Measurements from ENCODE around the gene MPP7.
"Not testable (repeated sequence)": the region's sequence is repeated elsewhere in the genome, so short reads cannot be mapped to it uniquely, and the experiment has no call there.

The MPP7 gene

DNA sequence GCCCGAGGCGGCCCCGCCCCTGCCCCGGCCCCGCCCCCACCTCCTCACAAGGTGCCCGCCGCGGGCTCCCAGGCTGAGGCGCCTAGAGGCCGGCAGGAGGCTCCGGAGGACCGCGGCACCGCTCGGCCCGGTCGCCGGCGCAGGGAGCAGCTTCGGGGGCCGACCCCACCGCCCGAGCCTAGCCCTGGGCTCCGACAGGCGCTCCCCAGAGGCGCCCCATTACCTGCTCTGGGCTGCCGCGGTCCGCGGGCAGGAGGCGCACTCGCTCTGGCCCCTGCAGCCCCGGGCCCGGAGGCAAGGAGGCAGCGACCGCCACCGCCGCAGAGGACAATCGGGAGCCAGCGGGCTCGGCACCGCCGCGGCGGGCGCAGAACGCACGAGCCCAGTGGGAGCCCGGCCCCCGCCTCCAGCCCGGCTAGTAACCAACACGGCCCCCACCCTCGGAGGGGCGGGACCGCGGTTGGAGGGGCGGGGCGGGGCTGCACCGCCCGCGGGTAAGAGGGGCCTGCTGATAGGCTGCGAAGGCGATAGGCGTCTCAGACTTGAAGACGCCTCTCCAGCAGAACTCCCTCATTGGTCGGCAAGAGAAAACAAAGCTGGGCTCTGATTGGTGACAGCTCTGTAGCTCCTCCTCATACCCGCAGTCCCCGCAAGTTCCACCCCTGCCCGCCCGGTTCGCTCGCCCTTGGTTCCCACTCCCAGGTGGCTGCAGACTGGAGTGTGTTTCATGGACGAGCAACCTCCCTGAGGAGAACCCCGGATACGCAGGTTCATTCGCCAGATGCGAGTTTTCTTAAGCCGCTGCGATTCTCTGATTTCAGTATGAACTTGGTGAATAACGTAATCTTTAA lies at the start of gene MPP7:
MPP7 (minus strand) TSS at position 427 of the 851 bp plus-strand sequence. CDS start 64,460 bp downstream, outside the sequence.
- peak; percentile 43 for DNase-seq

DNA sequence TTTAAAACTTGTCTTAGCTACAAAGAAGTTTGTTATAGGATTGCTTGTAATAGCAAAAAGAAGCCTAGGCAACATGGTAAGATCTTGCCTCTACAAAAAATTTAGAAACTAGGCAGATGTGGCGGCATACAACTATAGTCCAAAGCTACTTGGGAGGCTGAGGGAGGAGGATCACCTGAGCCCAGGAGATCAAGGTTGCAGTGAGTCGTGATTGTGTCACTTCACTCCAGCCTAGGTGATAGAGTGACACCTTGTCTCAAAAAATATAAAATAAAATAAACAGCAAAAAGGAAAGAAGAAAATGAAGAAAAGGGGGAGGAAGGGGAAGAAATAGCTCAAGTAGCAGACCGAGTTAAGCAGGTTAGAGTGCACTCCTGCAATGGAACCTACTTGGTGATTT lies 47.0 kb upstream of the MPP7 start:
- DNase-seq = no peak

DNA sequence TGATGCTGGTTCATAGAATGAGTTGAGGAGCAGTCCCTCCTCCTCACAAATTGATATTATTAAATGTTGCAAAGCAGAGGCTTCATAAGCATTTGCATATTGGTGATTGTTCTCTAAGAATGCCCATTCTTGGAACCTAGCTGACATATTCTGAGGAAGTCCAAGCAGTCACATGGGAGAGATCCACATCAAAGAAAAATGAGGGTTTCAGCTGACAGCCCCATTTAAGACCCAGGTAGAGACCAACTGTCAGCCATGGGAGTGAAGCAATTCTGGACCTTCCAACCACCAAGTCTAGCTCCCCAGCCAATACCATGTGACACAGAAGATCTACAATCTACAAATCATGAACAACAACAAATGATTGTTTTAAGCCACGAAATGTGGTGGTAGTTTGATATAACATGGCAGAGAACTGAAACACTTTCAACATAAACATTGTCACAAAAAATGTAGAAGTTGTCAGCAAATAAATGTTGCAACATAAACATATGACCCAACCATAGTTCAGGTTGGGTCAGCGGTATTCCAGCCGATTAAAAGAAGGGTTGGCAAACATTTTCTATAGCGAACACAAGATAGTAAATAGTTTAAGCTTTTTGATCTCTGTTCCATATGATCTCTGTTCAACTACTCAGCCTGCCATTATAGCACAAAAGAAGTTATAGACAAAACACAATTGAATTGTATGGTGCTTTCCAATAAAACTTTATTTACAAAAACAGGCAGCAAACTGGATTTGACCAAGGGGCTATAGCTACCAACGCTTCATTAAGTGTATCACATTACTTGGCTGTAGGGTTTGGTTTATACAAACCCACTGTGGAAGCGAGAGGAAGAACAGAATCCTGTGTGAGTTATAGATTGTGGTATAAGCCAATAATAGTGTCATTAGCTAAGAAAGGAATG lies 41.4 kb upstream of the MPP7 start:
- DNase-seq = no peak

DNA sequence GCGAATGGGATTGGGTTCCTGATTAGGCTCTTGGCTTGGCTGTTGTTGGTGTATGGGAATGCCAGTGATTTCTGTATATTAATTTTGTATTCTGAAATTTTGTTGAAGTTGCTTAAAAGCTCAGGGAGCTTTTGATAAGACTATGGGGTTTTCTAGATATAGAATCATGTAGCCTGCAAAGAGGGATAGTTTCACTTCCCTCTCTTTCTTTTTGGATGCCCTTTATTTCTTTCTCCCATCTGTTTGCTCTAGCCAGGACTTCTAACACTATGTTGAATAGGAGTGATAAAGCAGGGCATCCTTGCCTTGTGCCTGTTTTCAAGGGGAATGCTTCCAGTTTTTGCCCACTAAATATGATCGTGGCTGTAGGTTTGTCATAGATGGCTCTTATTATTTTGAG lies 40.4 kb upstream of the MPP7 start:
- DNase-seq = no peak

DNA sequence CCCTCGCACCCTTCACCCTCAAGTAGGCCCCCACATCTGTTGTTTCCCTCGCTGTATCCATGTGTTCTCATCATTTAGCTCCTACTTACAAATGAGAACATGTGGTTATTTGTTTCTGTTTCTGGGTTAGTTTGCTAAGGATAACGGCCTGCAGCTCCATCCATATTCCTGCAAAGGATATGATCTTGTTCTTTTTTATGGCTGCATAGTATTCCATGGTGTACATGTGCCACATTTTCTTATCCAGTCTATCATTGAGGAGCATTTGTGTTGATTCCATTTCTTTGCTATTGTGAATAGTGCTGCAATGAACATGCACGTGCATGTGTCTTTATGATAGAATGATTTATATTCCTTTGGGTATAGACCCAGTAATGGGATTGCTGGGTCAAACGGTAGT lies 38.8 kb upstream of the MPP7 start:
- not testable (repeated sequence) for DNase-seq

DNA sequence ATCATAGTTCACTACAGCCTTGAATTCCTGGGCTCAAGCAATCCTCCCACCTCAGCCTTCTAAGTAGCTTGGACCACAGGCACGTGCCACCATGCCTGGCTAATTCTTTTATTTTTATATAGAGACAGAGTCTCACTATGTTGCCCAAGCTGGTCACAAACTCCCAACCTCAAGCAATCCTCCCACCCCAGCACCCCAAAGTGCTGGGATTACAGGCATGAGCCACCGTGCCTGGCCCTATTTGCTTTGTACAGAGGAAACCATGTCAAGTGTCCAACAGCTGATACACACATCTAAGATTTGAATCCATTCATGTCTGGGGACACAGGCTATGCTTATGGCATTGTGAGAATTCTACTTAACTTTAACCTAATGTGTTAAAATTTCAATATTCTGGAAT lies 29.9 kb upstream of the MPP7 start:
- no peak for DNase-seq

DNA sequence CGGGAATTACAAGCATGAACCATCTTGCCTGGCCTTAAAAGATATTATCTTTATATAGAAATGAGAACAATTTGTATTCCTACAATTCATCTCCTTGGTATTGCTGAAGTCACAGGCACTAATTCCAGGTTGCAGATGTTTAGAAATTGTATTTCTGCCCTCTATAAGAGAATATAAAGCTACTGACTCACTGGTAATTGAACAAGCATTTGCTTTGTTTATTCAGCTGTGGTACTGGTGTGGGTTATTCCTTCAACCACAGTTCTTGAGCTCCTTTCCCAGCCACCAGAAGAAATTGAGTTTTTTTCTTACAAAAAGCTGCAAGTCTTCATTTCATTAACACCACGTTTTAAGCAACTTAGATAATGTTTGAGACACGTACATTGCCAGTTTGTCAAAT lies 29.0 kb upstream of the MPP7 start:
- no peak for DNase-seq

DNA sequence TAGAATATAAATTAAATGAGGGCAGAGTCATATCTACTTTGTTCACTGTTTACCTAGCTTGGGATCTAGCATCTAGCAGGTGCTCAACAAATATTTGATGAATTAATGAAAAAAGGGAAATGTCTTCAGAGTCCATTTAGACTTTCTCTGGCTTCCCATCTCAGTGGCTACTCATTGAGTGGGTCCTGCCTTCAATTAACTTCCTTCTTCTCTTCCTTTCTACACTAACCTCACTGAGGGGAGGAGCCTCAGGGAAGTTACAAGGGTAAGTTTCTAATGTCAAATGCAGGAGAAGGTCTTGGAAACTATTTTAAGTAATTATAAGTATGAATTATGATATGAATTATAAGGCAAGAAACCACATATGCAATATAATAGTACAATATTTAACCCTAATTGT lies 28.2 kb upstream of the MPP7 start:
- no peak for DNase-seq

DNA sequence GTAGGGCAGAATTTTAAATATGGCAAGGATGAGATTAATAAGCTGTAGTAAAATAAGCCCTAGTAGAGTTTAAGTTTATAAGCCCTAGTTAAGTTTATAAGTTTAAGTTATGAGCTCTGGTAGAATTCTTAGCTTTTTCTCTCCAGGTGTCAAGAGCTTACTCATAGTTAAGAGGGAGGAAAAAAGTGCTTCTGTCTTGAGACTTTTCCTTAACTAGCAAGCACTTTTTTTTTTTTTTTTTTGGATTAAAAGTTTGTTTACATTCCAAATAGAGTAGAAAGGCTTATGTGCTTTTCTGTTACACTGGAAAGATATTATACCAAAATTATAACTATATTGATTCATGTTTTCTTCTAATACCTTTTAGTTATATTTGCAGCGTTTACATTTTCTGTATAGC lies 25.5 kb upstream of the MPP7 start:
- DNase-seq = no peak

DNA sequence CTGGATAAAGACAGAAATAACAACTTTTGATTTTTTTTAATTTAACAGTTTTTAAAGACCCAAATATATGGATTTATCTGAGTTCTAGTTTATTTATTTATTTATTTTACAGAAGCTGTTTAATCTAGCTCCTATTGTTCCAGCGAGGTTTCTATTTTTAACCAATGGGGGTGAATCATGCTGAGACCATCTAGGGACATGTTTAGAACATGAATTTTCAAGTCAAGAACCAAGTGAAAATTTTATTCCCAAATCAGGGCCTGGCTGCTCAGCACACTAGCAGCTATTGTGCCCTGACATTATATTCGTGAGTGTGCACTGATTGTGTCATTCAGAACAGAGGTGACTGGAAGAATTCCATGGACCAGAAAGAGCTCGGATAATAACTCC lies 24.6 kb upstream of the MPP7 start:
- no peak for DNase-seq

DNA sequence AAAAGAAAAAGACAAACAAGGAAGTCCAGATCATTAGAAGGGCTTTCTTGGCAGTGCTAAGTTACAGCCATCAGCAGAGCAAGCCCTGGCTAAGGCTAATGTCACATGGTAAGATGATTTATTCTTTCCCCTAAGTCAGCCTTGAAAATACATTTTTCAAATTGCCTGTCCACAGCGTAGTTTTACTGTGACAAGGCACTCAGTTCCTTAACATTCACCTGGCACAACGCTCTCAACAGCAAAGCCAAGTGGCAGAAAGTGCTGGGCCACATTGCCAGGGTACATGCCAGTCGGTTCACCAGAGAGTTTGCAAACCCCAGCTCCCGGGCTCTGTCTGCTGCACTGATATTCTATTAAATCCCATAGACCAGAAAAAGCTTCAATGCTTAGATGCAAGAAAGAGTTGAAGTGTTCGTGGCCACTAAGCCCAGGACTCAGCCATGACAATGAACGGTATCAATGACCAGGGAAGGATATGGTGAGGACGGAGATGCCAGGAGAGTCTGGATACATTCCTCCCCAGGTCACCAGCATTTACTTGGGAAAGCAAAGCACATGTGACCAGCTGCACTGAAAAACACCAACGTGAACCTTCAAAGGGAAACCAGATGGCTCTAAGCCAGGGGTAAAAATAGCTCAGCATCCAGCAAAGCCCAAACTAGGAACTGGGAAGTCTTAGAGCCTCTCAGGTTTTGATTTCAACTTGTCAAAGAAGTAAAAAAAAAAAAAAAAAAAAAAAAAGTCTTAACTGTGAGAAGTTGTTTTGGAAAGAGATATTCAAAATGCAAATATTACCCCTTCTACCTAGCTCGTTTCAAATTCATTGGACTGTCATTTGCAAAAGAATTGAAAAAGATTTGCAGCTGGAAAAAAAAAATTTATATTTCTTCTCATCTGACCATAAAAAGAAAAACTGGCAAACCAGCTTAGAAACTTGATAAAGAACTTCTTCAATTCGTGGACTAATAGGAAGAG lies 23.9 kb upstream of the MPP7 start:
- DNase-seq = no peak

DNA sequence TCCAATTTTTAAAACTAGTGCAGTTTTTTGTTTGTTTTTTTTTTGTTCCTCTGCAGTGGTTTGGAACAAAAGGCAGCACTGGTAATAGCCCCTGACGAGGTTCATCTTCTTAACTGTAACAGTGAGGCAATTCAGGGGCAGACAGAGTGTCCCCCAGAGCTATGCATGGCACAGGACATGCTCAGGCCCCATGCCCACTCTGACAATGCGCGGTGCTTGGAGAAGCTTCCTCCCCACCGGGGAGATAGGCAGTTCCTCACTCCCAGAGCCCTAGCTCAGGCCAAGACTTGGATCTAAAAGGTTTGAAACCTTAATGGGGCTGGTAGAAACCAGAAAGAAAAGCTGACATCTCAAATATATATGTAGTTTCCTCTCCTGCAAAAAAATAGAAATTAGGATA lies 17.9 kb upstream of the MPP7 start:
- DNase-seq = no peak

DNA sequence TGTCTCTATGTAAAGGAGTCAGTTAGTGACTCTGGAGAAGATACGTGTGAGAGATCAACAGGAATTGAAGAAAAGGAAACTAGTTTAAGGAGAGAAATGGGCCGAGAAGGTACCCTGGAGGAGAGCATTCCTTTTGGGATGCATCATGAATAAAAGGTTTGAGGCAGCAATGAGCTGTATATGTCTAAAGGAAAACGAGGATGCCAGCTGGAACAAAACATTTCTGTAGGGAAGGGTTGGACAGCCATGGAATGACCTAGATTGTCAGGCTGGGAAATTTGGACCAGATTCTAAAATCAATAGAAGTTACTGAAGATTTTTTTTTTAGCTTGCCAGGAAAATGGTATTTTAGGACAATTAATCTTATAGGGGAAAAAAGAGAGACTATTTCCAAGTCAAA lies 17.2 kb upstream of the MPP7 start:
- DNase-seq = no peak

DNA sequence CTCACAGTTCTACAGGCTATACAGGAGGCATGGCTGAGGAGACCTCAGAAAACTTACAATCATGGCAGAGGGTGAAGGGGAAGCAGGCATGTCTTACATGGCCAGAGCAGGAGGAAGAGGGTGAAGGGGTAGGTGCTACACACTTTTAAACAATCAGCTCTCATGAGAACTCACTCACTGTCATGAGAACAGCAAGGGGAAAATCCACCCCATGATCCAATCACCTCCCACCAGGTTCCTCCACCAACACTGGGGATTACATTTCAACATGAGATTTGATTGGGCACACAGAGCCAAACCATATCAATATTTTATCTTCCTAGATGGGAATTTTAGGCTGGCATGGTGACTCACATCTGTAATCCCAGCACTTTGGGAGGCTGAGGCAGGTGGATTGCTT lies 16.2 kb upstream of the MPP7 start:
- not testable (repeated sequence) for DNase-seq

DNA sequence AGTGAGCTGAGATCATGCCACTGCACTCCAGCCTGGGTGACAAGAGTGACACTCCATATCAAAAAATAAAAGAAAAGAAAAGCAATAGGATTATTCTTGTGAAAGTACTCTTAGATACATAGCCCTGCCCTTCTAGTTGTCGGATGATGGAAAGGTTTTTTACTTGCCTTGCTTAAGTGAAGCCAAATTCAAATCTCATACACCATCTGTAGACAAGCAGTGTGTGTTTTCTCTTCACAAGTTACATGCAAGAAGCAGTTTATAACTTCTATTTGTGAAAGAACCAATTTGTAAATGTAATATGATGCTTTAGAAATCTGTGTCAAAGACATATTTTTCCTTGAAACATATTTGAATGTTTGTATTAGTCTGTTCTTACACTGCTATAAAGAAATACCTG lies 15.8 kb upstream of the MPP7 start:
- DNase-seq = no peak

DNA sequence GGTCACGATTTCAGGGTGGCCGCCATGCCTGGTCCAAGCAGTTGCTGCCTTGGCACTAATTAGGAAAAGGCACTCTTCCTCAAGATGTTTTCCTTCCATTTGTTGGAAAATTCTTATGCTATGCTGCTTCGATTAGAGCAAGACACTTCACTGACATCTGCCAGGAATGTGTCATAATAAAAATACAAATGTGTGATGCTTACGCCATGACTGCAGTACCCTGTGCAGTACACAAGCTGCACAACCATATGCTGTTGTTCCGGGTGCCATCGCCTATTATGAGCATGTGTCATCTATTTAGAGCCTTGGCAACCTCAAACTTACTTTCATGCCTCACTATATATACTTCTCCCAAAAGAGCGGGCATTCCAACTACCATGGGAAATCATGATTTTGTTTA lies 14.9 kb upstream of the MPP7 start:
- DNase-seq = no peak

DNA sequence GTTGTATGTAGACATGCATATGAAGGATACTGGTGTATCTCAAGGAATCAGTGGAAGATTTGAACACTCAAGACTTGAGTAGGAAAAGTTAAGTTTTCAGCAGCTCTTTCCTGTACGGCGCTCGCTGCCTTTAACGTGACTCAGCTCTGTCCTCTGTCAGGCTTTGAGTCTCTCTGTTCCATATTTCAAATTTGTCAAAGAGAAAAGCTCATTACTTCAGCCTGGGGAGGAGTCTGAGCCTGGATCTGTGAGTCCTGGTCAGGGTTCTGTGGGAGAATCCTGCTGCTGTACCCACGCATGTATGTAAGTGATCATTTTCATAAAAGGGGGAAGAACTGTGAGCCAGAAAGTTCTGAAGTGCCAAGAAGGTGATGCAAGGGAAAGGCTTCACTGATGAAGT lies 13.8 kb upstream of the MPP7 start:
- DNase-seq = no peak

DNA sequence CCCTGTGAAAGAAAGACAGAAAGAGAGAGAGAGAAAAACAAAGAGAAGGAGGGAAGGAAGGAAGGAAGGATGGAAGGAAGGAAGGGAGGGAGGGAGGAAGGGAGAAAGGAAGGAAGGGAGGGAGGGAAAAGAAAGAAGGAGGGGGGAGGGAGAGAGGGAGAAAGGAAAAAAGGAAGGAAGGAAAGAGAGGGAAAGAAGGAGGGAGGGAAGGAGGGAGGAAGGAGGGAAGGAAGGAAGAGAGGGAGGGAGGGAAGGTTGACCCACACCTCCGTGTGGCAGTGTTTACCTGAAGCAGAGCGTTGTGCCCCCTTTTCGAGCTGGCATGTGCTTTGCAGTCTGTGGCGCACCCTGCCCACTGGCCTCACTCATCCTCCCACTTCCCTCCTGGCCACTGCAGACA lies 12.3 kb upstream of the MPP7 start:
- no peak for DNase-seq

DNA sequence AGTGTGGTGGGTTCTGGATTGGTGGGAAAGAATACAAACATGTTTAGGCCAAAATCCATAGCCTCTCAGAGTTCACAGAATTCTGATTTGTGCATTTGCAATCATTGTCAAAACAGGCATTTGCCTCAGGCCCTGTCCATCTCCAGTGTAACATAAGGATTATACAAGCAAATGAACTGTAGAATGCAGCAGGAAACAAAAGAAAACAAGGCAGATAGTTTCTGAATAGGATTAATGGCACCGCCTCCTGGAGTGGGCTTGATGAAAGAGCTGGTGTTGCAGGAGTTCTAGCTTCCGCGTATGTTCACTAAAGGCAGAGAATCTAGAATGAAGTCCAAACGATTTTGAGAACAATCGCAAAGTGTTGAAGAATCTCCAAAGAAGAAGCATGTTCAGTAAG lies 11.3 kb upstream of the MPP7 start:
- DNase-seq = no peak

DNA sequence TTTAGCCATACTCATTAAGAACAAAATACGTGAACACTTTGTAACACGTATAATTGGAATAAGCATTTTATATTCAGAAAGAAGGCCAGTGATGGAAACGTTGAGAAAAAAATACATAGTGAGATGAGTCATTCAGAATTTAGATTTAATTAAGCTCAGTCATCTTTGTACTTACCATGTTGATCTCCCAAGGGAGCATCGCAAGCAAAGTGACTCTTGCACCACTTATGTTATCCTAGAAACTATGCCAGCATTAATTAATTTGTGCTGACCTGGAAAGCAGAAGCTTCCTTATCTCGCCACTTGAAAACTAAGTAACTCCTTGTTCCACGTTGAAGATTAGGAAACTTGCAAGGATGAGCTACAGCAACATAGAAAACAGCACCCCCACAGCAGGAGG lies 9.7 kb upstream of the MPP7 start:
- DNase-seq = no peak

DNA sequence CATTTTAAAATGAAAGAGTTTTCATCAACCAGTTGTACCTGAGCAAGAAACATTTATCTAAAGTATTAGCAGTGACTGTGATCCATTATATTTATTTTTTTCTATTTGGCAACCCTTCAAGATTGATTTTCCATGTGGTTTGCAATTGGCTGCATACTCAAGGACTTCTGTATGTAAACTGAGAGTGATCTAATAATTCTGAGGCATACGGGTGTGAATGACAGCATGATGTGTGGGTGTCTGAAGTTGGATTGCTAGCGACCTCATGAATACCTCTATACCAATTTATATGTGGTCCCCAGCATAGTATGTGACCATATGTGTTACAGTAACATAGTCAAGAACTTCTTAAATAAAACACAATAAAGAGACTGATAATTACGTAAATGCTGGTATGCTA lies 8.2 kb upstream of the MPP7 start:
- no peak for DNase-seq

DNA sequence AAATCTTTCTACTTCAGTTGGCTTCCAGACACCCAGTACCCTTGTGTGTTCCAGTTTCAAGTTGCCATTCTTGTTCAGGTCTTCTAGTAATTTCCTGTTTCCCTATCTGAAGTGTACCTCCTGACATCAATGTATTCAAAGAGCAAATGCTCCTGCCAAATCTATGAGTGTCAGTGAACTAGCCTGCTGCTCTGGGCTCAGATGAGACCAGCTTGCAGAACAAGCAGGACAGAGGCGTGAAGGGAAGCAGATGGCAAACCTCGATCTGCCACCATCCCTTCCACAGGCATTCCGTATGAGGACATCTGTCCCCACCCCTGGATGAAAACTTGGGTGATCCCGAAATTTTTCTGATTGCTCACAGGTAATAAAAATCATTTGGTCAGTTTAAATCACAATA lies 4.4 kb upstream of the MPP7 start:
- no peak for DNase-seq

DNA sequence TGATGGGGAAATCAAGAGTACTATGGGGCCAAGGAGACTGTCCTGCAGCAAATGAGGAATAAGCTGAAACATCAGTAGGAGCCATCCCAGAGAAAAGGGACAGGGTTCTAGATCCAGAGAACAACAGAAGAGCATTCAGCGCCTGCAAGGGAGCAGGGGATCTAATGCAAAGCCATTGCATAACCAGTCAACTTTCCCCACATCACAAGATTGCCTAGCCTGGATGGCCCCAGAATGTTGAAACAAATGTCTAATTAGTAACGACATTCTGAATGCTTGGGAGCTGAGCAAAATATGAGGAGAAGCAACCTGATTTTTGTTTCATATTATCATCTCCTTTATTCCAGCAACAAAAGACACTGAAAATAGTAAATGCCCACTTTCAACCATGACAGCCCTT lies 2.7 kb upstream of the MPP7 start:
- no peak for DNase-seq

Measured in NCI-H1694 treated with DMSO at 0.1 percent for 48 hours (cell line).